A673 (cell line): ENCODE data around the gene TRPM6. TPM values are rescaled to one million over a fixed set of nuclear protein-coding genes. Genes with fewer than 3 reads are reported as not detected.

ENCODE experiments used
- BruUV-seq: library from RNA; stranded (reverse); fragments of 400-500 nt; replicated peaks from 2 replicates; lab custom pipeline; 2021; lab: Mats Ljungman, UMichigan
- CTCF ChIA-PET: fragments of 300-600 bp; sonication (Branson Sonifier 250); formaldehyde crosslinking; loops from one replicate; lab custom pipeline; 2022; ENCODE audit warnings: antibody characterized with exemption; lab: Charles Lee
- POLR2A ChIA-PET: fragments of 300-600 bp; sonication (Branson Sonifier 250); formaldehyde crosslinking; loops from one replicate; lab custom pipeline; 2022; ENCODE audit warnings: antibody characterized with exemption; ENCODE audit not compliant: low non-redundant PET; lab: Charles Lee
- DNase-seq: peaks from one replicate; pipeline ENCODE4 v3.0.0-alpha.2; 2015; ENCODE audit warnings: low spot score
- H3K27ac ChIP-seq: fragments of 200-600 bp; sonication (generic); 2 replicates; pipeline ENCODE4 v1.5.1; 2016; ENCODE audit warnings: mixed run types, low read depth, mild to moderate bottlenecking, mixed read lengths, antibody characterized with exemption, low read length; ENCODE audit not compliant: poor library complexity, severe bottlenecking
- H3K27me3 ChIP-seq: fragments of 200-600 bp; sonication (generic); replicated peaks from 2 replicates; pipeline ENCODE4 v1.6.1; 2017; ENCODE audit warnings: mixed run types, low read depth, mild to moderate bottlenecking, mixed read lengths, antibody characterized with exemption, low read length; ENCODE audit not compliant: insufficient read depth, poor library complexity
- H3K36me3 ChIP-seq: fragments of 200-600 bp; sonication (generic); 2 replicates; pipeline ENCODE4 v1.6.1; 2016; ENCODE audit warnings: mixed run types, mild to moderate bottlenecking, mixed read lengths, antibody characterized with exemption, low read length; ENCODE audit not compliant: insufficient read depth, poor library complexity, severe bottlenecking
- H3K4me1 ChIP-seq: fragments of 200-600 bp; sonication (generic); 2 replicates; pipeline ENCODE4 v1.6.1; 2017; ENCODE audit warnings: mixed run types, mild to moderate bottlenecking, mixed read lengths, antibody characterized with exemption, low read length; ENCODE audit not compliant: insufficient read depth, poor library complexity, severe bottlenecking
- H3K4me3 ChIP-seq: fragments of 200-600 bp; sonication (generic); 2 replicates; pipeline ENCODE4 v1.5.1; 2016; ENCODE audit warnings: low read depth, mixed run types, mild to moderate bottlenecking, mixed read lengths, low read length; ENCODE audit not compliant: poor library complexity, severe bottlenecking
- H3K9me3 ChIP-seq: fragments of 200-600 bp; sonication (generic); 2 replicates; pipeline ENCODE4 v1.6.1; 2016; ENCODE audit warnings: mixed run types, low read depth, mild to moderate bottlenecking, mixed read lengths, antibody characterized with exemption, low read length; ENCODE audit not compliant: poor library complexity, severe bottlenecking
- EZH2 ChIP-seq: fragments of 200-600 bp; sonication (generic); IDR thresholded peaks from 2 replicates; pipeline ENCODE4 v1.6.1; 2017; ENCODE audit warnings: borderline replicate concordance, low read depth, mild to moderate bottlenecking, mixed read lengths, antibody characterized with exemption, low read length; ENCODE audit not compliant: poor library complexity, severe bottlenecking
- intact Hi-C: fragments of 100-400 bp; cut with micrococcal nuclease; formaldehyde crosslinking; loops from one replicate; pipeline ENCODE4 v1.10.0; 2022; ENCODE audit not compliant: unreplicated experiment
- total RNA-seq: library from RNA; stranded (reverse); gene quantifications from 2 replicates; pipeline ENCODE4 v1.2.3, GENCODE V29; 2021
- TF ChIP-seq, protein P1 (sequence below): fragments of 300-800, 200-600 bp; sonication (generic); conservative IDR thresholded peaks from 2 replicates; pipeline ENCODE4 v1.5.1; 2017; ENCODE audit warnings: low read depth, mild to moderate bottlenecking, antibody characterized with exemption, low read length, moderate library complexity, mixed read lengths

TRPM6 gene
- total RNA-seq, 1 experiment from 2014 or later, result 0.06 TPM

DNA sequence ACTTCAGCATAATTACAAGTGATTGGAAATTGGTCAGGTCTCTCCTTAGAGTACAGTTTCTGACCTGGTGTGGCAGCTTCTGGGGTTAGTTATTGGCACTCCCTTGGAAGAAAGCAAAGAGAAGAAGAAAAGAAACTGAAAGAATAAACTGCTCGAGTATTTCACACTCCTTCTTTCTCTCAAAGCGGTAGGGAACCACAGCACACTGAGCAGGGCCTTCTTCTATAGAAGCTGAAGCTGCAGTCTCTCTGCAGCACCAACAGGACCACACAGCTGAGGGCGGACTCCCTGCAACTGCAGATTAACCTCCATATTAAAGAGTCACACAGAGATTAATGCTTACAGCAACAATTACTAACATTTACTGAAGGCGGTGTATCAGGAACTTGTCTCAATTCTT is 152.0 kb downstream of the TRPM6 start:
- no peaks in the 10 kb centered on the region for H3K36me3 ChIP-seq
- no peak overlapping the region for H3K27ac ChIP-seq
- CTCF ChIA-PET, result no interaction called here
- H3K4me3 ChIP-seq, result no peak overlapping the region
- intact Hi-C loops, result no loop called here
- H3K9me3 ChIP-seq, result no peaks in the 10 kb centered on the region
- TF ChIP-seq EZH2, result no peak
- TF ChIP-seq, protein P1, sequence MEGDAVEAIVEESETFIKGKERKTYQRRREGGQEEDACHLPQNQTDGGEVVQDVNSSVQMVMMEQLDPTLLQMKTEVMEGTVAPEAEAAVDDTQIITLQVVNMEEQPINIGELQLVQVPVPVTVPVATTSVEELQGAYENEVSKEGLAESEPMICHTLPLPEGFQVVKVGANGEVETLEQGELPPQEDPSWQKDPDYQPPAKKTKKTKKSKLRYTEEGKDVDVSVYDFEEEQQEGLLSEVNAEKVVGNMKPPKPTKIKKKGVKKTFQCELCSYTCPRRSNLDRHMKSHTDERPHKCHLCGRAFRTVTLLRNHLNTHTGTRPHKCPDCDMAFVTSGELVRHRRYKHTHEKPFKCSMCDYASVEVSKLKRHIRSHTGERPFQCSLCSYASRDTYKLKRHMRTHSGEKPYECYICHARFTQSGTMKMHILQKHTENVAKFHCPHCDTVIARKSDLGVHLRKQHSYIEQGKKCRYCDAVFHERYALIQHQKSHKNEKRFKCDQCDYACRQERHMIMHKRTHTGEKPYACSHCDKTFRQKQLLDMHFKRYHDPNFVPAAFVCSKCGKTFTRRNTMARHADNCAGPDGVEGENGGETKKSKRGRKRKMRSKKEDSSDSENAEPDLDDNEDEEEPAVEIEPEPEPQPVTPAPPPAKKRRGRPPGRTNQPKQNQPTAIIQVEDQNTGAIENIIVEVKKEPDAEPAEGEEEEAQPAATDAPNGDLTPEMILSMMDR, result no peak
- peaks cover 12% of the 10 kb centered on the region for H3K27me3 ChIP-seq
- no peaks in the 10 kb centered on the region for H3K4me1 ChIP-seq
- no TSS peak for BruUV-seq
- DNase-seq, result no peak
- POLR2A ChIA-PET, result no interaction called here

DNA sequence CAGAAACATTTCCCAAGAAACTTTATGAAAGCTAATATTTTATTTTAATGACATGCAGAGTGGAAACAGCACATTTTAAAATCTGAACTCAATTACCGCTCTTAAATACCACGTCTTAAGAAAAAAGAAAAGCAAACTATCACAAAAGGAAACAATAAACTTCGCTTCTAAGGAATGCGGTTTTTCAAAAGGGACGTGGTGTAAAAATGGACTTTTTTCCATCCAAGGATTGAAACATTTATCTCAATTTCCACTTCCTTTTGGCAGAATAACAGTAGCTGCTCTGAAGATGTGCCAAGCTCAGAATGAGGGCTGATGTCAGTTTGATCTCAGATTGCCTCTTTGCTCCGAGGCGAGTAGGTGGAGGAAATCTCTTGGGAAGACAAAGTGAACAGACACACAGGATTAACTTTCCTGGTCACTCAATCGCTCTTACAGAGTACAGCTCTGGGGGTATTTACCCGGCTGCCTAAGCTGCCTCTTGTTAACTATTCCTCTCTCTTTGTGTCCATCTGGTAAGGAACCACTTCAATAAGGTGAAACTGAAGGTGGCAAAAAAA is 158.5 kb downstream of the TRPM6 start:
- Histone ChIP-seq H3K27ac (no peak overlapping the region), H3K4me1 (no peaks in the 10 kb centered on the region), H3K36me3 (no peaks in the 10 kb centered on the region), H3K27me3 (peaks cover 13% of the 10 kb centered on the region), H3K4me3 (no peak overlapping the region), H3K9me3 (no peaks in the 10 kb centered on the region)
- no TSS peak for BruUV-seq
- intact Hi-C loops, result no loop called here
- peak; percentile 46 for DNase-seq
- TF ChIP-seq EZH2, result no peak
- TF ChIP-seq, protein P1, result no peak
- CTCF ChIA-PET, result no interaction called here
- POLR2A ChIA-PET, result no interaction called here

DNA sequence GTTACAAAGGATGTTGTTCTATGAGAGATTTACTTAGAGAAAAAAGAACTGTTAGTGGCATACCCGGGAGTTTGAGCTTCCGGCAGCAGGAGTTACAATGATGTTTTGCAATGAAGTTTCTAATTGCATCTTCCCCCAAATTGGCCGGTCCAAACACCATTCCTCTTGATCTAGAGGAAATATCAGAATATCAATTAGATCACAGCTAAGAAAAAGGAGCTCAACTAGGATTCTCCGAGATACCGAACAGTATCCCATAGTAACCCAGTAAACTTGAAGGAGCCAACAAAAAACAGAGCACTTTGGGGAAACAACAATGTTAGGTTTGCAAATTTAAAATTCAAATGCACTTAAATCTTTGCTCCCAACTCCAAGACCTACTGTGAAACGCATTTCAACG is 159.5 kb downstream of the TRPM6 start:
- TF ChIP-seq, protein P1, result no peak
- TF ChIP-seq EZH2, result no peak
- ChIA-PET POLR2A (no interaction called here), CTCF (no interaction called here)
- no peak overlapping the region for H3K27ac ChIP-seq
- intact Hi-C loops, result no loop called here
- BruUV-seq, result no TSS peak
- DNase-seq, result no peak
- H3K27me3 ChIP-seq, result peaks cover 13% of the 10 kb centered on the region
- no peaks in the 10 kb centered on the region for H3K36me3 ChIP-seq
- no peaks in the 10 kb centered on the region for H3K9me3 ChIP-seq
- H3K4me1 ChIP-seq, result no peaks in the 10 kb centered on the region
- H3K4me3 ChIP-seq, result no peak overlapping the region
